Measurements from ENCODE around the gene CCR9. TPM values are rescaled to one million over a fixed set of nuclear protein-coding genes. Genes with fewer than 3 reads are reported as not detected.

The CCR9 gene
- total RNA-seq, 1 donor from 2014 or later = not detected

DNA sequence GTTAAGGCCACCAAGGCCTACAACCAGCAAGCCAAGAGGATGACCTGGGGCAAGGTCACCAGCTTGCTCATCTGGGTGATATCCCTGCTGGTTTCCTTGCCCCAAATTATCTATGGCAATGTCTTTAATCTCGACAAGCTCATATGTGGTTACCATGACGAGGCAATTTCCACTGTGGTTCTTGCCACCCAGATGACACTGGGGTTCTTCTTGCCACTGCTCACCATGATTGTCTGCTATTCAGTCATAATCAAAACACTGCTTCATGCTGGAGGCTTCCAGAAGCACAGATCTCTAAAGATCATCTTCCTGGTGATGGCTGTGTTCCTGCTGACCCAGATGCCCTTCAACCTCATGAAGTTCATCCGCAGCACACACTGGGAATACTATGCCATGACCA is 60.5 kb downstream of the CCR9 start:
- no peaks in the 10 kb centered on the region for H3K36me3 Mint-ChIP-seq (ENCODE audit: unreplicated experiment)
- peaks cover 2% of the 10 kb centered on the region for H3K9me3 Mint-ChIP-seq (ENCODE audit: unreplicated experiment)
- no peak overlapping the region for H3K4me3 Mint-ChIP-seq (ENCODE audit: unreplicated experiment)
- H3K27ac Mint-ChIP-seq (ENCODE audit: unreplicated experiment) = no peak overlapping the region
- H3K27me3 Mint-ChIP-seq (ENCODE audit: unreplicated experiment) = no peaks in the 10 kb centered on the region
- DNase-seq = no peak
- no peaks in the 10 kb centered on the region for H3K4me1 Mint-ChIP-seq (ENCODE audit: low read depth, unreplicated experiment)
- TF ChIP-seq, protein P1, sequence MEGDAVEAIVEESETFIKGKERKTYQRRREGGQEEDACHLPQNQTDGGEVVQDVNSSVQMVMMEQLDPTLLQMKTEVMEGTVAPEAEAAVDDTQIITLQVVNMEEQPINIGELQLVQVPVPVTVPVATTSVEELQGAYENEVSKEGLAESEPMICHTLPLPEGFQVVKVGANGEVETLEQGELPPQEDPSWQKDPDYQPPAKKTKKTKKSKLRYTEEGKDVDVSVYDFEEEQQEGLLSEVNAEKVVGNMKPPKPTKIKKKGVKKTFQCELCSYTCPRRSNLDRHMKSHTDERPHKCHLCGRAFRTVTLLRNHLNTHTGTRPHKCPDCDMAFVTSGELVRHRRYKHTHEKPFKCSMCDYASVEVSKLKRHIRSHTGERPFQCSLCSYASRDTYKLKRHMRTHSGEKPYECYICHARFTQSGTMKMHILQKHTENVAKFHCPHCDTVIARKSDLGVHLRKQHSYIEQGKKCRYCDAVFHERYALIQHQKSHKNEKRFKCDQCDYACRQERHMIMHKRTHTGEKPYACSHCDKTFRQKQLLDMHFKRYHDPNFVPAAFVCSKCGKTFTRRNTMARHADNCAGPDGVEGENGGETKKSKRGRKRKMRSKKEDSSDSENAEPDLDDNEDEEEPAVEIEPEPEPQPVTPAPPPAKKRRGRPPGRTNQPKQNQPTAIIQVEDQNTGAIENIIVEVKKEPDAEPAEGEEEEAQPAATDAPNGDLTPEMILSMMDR (IDR thresholded peaks at IDR 0.05; ENCODE audit: partially characterized antibody, unreplicated experiment) = no peak

DNA sequence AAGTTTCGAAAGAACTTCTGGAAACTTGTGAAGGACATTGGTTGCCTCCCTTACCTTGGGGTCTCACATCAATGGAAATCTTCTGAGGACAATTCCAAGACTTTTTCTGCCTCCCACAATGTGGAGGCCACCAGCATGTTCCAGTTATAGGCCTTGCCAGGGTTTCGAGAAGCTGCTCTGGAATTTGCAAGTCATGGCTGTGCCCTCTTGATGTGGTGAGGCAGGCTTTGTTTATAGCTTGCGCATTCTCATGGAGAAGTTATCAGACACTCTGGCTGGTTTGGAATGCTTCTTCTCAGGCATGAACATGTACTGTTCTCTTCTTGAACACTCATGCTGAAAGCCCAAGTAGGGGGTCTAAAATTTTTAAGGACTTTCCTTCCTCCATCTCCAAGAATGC is 61.0 kb downstream of the CCR9 start:
- Mint-ChIP-seq H3K27me3 (ENCODE audit: unreplicated experiment) (no peaks in the 10 kb centered on the region), H3K36me3 (ENCODE audit: unreplicated experiment) (no peaks in the 10 kb centered on the region), H3K4me3 (ENCODE audit: unreplicated experiment) (no peak overlapping the region), H3K4me1 (ENCODE audit: low read depth, unreplicated experiment) (no peaks in the 10 kb centered on the region), H3K9me3 (ENCODE audit: unreplicated experiment) (peaks cover 2% of the 10 kb centered on the region), H3K27ac (ENCODE audit: unreplicated experiment) (no peak overlapping the region)
- TF ChIP-seq, protein P1 (IDR thresholded peaks at IDR 0.05; ENCODE audit: partially characterized antibody, unreplicated experiment) = no peak
- no peak for DNase-seq

DNA sequence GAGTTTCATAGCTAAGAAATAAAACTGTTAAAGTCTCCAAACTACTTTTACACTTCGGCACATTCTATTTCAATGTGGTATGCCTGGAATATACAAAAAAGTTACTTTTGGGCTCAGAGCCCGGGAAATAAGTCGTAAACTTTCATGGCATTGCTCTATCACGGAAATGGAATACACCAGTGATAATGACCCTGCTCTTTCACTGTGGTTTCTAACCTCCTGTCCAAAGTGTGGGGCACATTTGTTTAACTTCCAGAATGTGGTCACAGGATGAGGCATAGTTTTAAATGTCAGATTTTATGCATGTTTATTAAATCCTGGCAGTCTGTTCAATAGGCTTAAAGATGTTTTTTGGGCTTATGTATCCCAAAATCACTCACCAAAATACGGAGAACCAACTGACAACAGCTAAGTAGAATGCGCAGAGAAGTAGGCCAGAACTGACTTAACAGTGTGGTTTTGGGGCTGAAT is 62.0 kb downstream of the CCR9 start:
- Mint-ChIP-seq H3K4me1 (ENCODE audit: low read depth, unreplicated experiment) (no peaks in the 10 kb centered on the region), H3K27me3 (ENCODE audit: unreplicated experiment) (no peaks in the 10 kb centered on the region), H3K27ac (ENCODE audit: unreplicated experiment) (no peak overlapping the region), H3K36me3 (ENCODE audit: unreplicated experiment) (no peaks in the 10 kb centered on the region), H3K9me3 (ENCODE audit: unreplicated experiment) (peaks cover 2% of the 10 kb centered on the region), H3K4me3 (ENCODE audit: unreplicated experiment) (no peak overlapping the region)
- no peak for DNase-seq
- TF ChIP-seq, protein P1 (IDR thresholded peaks at IDR 0.05; ENCODE audit: partially characterized antibody, unreplicated experiment) = no peak

DNA sequence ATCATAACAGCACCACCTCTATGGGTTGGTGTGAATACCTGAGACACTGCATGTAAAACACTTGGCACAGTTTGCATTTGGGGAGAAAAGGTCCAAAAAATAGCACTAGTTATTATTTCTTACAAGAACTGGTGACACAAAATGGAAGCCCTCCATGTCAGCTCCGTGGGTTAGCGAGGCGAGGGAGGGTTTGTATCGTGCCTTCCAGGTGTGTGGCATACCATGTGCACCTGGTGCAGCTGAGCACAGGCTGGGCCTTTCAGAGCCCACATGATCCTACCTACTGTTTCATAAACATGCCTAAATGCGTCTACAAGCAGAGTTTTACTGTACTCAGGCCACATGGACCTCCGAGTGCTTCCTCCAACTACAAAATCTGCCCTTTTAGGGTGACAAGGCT is 62.5 kb downstream of the CCR9 start:
- Mint-ChIP-seq H3K27ac (ENCODE audit: unreplicated experiment) (no peak overlapping the region), H3K27me3 (ENCODE audit: unreplicated experiment) (no peaks in the 10 kb centered on the region), H3K4me1 (ENCODE audit: low read depth, unreplicated experiment) (no peaks in the 10 kb centered on the region), H3K4me3 (ENCODE audit: unreplicated experiment) (no peak overlapping the region), H3K9me3 (ENCODE audit: unreplicated experiment) (peaks cover 2% of the 10 kb centered on the region), H3K36me3 (ENCODE audit: unreplicated experiment) (no peaks in the 10 kb centered on the region)
- TF ChIP-seq, protein P1 (IDR thresholded peaks at IDR 0.05; ENCODE audit: partially characterized antibody, unreplicated experiment) = no peak
- DNase-seq = no peak

DNA sequence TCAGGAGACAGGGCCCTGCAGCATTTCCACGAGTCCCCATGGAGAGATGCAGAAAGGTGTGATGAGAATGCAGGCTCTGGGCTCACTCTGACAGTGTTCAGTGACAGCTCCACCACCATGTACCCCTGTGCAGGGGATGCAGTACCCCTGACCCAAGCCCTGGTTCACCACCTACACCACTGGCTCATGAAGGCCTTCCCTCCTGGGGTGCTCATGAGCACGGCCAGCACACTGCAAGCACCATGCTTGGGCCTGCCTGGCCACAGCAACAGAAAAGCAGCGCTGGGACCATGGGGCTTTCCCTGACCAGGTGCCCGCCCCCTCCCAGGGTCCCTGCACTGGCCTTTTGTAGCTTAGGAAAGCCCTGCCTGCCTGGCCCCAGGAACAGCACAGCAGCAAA is 63.1 kb downstream of the CCR9 start:
- no peak overlapping the region for H3K4me3 Mint-ChIP-seq (ENCODE audit: unreplicated experiment)
- DNase-seq = no peak
- H3K4me1 Mint-ChIP-seq (ENCODE audit: low read depth, unreplicated experiment) = no peaks in the 10 kb centered on the region
- H3K36me3 Mint-ChIP-seq (ENCODE audit: unreplicated experiment) = no peaks in the 10 kb centered on the region
- H3K27me3 Mint-ChIP-seq (ENCODE audit: unreplicated experiment) = no peaks in the 10 kb centered on the region
- H3K9me3 Mint-ChIP-seq (ENCODE audit: unreplicated experiment) = peaks cover 2% of the 10 kb centered on the region
- TF ChIP-seq, protein P1 (IDR thresholded peaks at IDR 0.05; ENCODE audit: partially characterized antibody, unreplicated experiment) = no peak
- no peak overlapping the region for H3K27ac Mint-ChIP-seq (ENCODE audit: unreplicated experiment)

All from glutamatergic neuron (in vitro differentiated cells).